ENCODE data around the gene PLPPR2.
"Not testable (repeated sequence)": the region's sequence is repeated elsewhere in the genome, so short reads cannot be mapped to it uniquely, and the experiment has no call there.

PLPPR2 gene, protein sequence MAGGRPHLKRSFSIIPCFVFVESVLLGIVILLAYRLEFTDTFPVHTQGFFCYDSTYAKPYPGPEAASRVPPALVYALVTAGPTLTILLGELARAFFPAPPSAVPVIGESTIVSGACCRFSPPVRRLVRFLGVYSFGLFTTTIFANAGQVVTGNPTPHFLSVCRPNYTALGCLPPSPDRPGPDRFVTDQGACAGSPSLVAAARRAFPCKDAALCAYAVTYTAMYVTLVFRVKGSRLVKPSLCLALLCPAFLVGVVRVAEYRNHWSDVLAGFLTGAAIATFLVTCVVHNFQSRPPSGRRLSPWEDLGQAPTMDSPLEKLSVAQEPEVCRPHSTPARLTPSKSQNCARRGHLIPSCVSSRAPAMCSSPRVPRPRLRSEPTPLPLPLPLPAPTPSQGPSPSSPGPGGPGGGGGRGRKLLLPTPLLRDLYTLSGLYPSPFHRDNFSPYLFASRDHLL

DNA sequence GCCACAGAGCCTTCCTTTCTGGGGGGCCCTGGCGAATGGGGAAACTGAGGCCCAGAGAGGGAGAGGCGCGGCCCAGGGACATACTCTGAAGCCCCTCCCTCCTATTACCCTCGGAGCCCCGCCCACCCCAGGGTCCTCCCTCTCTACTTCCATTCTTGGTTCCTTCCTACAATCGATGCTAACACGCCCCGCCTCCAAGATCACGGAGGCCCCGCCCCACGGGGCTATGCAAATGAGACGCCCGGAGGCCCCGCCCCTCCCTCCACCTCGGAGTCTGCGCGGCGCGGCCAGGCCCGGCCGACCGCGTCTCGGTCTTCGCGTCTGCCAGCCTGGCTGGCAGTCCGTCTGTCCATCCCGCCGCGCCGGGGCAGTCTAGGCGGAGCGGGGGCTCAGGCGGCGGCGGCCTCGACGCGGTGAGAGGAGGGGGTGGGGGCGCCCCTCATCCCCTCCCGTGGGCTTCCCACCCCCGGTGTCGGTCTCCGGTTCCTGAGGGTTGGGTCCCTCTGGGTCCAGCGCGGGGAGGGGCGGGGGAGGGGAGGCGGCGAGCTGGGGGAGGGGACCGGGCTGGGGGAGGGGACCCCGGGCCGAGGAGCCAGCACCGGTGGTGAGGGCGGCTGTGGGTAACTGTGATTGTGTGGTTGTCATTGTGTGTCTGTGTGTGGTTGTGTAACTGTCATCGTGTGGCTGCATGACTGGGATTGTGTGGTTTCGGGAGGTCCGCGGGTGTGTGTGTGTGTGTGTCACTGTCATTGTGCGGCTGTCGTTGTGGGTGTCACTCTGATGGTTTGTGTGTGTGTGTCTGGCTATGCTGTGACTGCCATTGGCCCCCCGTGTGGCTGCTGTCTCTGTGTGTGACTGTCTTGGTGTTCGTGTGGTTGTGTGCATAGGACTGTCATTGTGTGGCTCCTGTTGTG, at the start of gene PLPPR2:
TSS of gene PLPPR2 (plus strand) at position 273 of the 914 bp plus-strand sequence. CDS start 2,242 bp downstream, outside the sequence.
- FAIRE-seq (no peak), DNase-seq (ENCODE audit: insufficient read length, low spot score) (peak; percentile 70)

GRCh38 chr19:11306337-11306736, 48.9 kb upstream of the PLPPR2 start:
- DNase-seq (ENCODE audit: insufficient read length, low spot score): no peak
- no peak for FAIRE-seq

DNA sequence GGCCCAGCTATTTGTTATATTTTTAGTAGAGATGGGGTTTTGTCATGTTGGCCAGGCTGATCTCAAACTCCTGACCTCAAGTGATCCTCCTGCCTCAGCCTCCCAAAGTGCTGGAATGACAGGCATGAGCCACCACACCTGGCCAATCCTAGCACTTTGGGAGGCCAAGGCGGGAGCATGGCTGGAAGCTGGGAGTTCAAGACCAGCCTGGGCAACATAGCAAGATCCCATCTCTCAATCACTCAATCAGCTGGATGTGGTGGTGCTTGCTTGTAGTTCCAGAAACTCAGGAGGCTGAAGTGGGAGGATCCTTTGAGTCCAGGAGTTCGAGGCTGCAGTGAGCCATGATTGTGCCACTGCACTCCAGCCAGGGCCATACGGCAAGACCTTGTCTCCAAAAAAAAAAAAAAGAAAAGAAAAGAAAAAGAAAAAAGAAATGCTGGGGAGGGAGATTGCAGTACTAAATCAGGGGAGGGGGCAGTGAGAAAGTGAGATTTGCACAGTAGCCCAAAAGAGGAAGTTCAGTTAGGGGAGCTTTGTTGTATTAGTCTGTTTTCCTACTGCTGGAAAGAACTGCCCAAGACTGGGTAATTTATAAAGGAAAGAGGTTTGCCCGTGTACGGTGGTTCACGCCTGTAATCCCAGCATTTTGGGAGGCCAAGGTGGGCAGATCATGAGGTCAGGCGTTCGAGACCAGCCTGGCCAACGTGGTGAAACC, 34.8 kb upstream of the PLPPR2 start:
- DNase-seq (ENCODE audit: insufficient read length, low spot score); FAIRE-seq: not testable (repeated sequence)

DNA sequence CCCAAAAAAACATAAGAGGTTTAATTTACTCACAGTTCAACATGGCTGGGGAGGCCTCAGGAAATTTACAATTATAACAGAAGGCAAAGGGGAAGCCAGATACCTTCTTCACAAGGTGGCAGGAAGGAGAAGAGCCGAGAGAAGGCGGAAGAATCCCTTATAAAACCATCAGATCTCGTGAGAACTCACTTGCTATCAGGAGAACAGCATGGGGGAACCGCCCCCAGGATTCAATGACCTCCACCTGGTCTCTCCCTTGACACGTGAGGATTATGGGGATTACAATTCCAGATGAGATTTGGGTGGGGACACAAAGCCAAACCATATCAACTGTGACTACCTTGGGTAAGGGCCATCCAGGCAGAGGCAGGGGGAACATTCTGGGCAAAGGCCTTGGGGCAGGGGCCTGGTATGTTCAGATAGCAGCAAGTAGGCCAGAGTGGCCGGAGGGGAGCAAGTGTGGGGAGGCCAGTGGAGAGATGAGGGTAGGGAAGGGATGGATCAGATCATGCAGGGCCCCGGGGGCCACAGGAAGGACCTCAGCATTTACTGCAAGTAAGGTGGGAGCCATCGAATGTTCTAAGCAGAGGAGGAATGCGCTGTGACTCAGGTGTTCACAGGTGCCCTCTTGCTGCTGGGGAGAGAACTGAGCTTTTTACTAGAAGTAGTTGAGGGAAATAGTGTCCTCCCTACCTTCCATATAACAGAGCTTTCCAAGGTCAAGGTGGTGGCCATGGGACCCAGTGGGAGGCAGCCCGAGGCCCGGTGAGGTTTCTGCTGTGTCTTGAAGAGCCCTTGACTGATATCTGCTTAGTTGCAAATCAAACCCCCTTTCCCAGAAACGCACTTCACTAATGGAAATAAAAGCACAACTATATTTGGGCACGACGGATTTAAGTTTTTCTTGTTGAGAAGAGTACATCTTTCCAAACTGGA, 33.8 kb upstream of the PLPPR2 start:
- DNase-seq (ENCODE audit: insufficient read length, low spot score) (no peak), FAIRE-seq (no peak)

GRCh38 chr19:11322269-11323024, 32.8 kb upstream of the PLPPR2 start:
- DNase-seq (ENCODE audit: insufficient read length, low spot score) (no peak), FAIRE-seq (no peak)

- FAIRE-seq: no peak
- no peak for DNase-seq (ENCODE audit: insufficient read length, low spot score)
Observed at GRCh38 chr19:11323601-11324078, 31.6 kb upstream of the PLPPR2 start.

- FAIRE-seq (peak; percentile 72), DNase-seq (ENCODE audit: insufficient read length, low spot score) (peak; percentile 42)
Observed at GRCh38 chr19:11324079-11324661, 31.1 kb upstream of the PLPPR2 start.

GRCh38 chr19:11324748-11325389, 30.4 kb upstream of the PLPPR2 start:
- no peak for FAIRE-seq

DNA sequence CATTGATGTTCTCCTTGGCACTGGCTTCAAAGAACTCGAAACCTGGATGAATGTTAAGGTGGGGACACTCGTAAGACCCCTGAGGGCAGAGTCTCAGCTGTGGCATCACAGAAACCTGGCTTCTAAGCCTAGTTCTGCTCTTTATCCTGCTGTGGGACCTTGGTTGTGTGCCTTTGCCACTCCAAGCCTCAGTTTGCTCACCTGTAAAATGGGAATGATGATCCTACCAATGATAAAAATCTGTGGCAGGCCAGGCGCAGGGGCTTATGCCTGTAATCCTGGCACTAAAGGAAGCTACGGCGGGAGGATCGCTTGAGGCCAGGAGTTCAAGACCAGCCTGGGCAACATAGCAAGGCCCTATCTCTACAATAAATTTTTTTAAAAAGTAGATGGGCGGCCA, 29.7 kb upstream of the PLPPR2 start:
- DNase-seq (ENCODE audit: insufficient read length, low spot score) (no peak), FAIRE-seq (no peak)

More at GRCh38 chr19:11324748-11325389, 30.4 kb upstream of the PLPPR2 start:
- no peak for DNase-seq (ENCODE audit: insufficient read length, low spot score)

DNA sequence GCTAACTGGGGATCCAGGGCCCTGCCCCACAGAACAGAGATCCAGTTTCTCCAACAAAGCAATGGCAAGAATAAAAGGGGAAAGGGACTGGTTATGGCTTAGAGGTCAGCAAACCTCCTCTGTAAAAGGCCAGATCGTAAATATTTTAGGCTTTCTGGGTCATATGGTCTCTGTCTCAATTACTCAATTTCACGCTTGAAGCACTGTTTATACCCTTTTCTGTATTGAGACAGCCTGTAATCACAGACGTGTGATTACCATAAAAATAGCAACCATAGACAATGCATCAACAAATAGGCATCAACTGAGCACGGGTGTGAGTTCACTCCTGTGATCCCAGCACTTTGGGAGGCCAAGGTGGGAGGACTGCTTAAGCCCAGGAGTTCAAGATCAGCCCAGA, 25.1 kb upstream of the PLPPR2 start:
- FAIRE-seq: no peak
- DNase-seq (ENCODE audit: insufficient read length, low spot score): no peak

DNA sequence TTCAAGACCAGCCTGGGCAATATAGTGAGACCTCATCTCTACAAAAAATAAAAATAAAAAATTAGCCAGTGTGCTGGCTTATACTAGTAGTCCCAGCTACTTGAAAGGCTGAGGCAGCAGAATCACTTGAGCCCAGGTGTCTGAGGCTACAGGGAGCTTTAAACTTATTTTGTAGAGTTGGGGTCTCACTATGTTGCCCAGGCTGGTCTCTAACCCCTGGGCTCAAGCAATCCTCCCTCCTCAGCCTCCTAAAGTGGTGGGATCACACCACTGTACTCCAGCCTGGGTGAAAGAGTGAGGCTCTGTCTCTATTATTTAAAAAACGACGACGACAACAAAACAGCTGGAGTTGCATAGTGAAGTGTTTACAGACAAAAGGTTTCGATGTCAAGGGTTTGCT, 23.7 kb upstream of the PLPPR2 start:
- FAIRE-seq (no peak), DNase-seq (ENCODE audit: insufficient read length, low spot score) (no peak)

DNA sequence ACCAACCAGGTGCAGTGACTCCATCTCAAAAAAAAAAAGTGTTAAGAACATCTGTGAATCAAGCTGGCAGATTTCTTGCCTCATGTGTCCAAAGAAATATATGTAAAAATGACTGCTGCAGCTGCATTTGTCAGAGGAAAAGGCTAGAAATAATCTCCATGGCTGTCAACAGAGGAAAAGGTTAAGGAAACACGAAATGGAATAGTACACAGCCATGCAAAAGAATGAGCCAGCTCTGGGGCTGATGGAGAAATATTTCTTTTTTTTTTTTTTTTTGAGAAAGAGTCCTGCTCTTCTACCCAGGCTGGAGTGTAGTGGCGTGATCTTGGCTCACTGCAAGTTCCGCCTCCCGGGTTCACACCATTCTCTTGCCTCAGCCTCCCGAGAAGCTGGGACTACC, 22.4 kb upstream of the PLPPR2 start:
- FAIRE-seq: no peak
- DNase-seq (ENCODE audit: insufficient read length, low spot score): no peak

DNA sequence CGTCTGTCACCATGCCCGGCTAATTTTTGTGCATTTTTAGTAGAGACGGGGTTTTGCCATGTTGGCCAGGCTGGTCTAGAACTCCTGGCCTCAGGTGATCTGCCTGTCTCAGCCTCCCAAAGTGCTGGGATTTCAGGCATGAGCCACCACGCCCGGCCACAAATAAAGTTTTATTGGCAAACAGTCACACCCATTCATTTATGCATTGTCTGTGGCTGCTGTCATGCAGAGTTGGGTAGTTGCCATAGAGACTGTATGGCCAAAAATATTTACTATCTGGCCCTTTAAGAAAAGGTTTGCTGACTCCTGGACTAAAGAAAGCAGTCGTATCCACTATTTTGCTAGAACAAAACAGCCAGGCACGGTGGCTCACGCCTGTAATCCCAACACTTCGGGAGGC, 21.4 kb upstream of the PLPPR2 start:
- FAIRE-seq; DNase-seq (ENCODE audit: insufficient read length, low spot score): not testable (repeated sequence)

DNA sequence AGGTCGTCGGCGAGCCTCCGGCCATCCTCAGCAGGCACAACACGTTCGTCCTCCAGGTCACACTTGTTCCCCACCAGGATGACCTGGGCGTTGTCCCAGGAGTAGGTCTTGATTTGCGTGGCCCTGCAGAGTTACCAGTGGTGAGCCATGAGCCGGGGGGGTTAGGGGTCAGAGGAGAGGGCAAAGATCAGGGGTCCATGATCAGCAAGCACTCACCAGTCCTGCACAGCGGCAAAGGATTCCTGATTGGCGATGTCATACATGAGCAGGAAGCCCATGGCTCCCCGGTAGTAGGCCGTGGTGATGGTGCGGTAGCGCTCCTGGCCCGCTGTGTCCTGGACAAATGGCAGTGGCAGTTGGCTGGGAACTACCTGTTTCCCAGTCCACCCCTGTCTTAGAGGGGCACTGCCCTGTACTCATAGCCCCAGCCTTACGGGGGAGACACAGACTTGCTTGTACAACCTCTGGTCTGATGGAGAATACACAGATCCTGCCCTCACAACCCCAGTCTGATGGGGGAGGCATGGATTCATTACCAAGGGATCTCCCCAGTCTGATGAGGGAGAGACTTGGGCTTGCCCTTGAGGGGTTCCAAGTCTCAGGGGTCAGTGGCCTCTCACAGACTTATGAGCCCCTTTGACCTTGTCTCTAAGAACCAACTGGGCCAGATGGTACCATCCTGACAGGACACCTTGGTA, 19.6 kb upstream of the PLPPR2 start:
- FAIRE-seq: no peak
- no peak for DNase-seq (ENCODE audit: insufficient read length, low spot score)

GRCh38 chr19:11337080-11337479, 18.2 kb upstream of the PLPPR2 start:
- DNase-seq (ENCODE audit: insufficient read length, low spot score): no peak
- FAIRE-seq: no peak

- no peak for FAIRE-seq
- no peak for DNase-seq (ENCODE audit: insufficient read length, low spot score)
Observed at GRCh38 chr19:11338121-11338520, 17.1 kb upstream of the PLPPR2 start.

- no peak for FAIRE-seq
Observed at GRCh38 chr19:11338569-11339253, 16.5 kb upstream of the PLPPR2 start.

More at GRCh38 chr19:11338569-11339253, 16.5 kb upstream of the PLPPR2 start:
- DNase-seq (ENCODE audit: insufficient read length, low spot score): no peak

Measured in GM19239 (cell line).